MM.1S (cell line): ENCODE results near the gene VSIG10L2.

ENCODE experiments used
- EZH2 ChIP-seq: fragments of 300-600 bp; sonication (generic); optimal IDR thresholded peaks from 2 replicates; pipeline ENCODE3; 2017; ENCODE audit warnings: low read depth, mild to moderate bottlenecking, antibody characterized with exemption, low read length, mixed read lengths
- TF ChIP-seq, protein P1 (sequence below): fragments of 300-600 bp; sonication (generic); IDR thresholded peaks from 2 replicates; pipeline ENCODE4 v1.5.1; 2016; ENCODE audit warnings: antibody characterized with exemption, low read length, mixed read lengths

DNA sequence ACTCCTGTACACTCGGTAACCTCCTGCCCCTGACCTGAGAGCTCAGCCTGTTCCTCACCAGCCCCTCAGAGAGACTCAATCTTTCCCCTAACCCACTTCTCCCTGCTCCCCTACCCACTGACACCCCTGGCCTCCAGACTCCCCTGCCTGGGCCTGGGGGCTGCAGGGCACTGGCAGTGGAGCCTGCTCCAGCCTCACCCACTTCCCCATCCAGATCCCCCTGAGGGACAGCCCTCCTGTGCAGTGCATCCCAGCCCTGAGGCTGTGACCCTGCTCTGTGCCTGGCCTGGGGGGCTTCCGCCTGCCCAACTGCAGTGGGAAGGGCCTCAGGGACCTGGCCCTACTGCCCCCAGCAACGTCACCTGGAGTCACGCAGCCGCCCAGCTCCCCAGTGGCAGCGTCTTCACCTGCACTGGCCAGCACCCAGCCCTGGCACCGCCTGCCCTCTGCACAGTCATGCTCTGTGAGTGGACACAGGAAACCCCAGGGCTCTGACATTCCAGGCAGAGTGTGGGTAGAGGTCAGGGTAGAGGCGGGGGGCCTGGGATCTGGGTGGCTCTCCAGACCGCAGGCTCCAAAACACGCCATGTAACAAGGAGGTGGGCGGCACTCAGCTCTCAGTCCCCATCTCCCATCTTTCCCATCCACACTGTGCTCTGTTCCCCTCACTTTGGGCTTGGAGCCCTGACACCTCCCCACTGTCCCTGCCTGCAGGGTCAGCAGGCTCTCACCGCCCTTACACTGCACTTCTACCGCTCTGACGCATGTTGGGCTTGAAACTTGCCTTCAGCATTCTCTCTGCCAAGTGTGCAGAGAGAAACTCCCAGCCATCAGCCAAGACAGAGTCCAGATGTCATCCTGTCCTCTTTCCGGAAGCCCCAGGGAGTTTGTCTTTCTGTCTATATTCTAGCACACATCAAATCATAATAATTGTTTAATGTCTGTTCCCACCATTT lies 5.1 kb downstream of the VSIG10L2 start:
- TF ChIP-seq, protein P1, sequence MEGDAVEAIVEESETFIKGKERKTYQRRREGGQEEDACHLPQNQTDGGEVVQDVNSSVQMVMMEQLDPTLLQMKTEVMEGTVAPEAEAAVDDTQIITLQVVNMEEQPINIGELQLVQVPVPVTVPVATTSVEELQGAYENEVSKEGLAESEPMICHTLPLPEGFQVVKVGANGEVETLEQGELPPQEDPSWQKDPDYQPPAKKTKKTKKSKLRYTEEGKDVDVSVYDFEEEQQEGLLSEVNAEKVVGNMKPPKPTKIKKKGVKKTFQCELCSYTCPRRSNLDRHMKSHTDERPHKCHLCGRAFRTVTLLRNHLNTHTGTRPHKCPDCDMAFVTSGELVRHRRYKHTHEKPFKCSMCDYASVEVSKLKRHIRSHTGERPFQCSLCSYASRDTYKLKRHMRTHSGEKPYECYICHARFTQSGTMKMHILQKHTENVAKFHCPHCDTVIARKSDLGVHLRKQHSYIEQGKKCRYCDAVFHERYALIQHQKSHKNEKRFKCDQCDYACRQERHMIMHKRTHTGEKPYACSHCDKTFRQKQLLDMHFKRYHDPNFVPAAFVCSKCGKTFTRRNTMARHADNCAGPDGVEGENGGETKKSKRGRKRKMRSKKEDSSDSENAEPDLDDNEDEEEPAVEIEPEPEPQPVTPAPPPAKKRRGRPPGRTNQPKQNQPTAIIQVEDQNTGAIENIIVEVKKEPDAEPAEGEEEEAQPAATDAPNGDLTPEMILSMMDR = no peak
- TF ChIP-seq EZH2 = no peak
